ENCODE results near the gene GFOD2.

GFOD2 gene

GRCh38 chr16:67668495-67669157 lies 50.5 kb downstream of the GFOD2 start:
- peak; percentile 62 for DNase-seq

GRCh38 chr16:67667817-67668494 lies 51.2 kb downstream of the GFOD2 start:
- peak; percentile 86 for DNase-seq

GRCh38 chr16:67667453-67667816 lies 51.7 kb downstream of the GFOD2 start:
- no peak for DNase-seq

- DNase-seq: peak; percentile 90
Observed at GRCh38 chr16:67666559-67667452, 52.3 kb downstream of the GFOD2 start, which contains the start of the genes C16orf86 and ENKD1. Gene C16orf86, plus strand, starts transcription at chr16:67666814. Its CDS starts 157 bp downstream, at chr16:67666971. Gene ENKD1, minus strand, starts transcription at chr16:67666750. Its CDS starts 308 bp downstream, at chr16:67666442.

DNA sequence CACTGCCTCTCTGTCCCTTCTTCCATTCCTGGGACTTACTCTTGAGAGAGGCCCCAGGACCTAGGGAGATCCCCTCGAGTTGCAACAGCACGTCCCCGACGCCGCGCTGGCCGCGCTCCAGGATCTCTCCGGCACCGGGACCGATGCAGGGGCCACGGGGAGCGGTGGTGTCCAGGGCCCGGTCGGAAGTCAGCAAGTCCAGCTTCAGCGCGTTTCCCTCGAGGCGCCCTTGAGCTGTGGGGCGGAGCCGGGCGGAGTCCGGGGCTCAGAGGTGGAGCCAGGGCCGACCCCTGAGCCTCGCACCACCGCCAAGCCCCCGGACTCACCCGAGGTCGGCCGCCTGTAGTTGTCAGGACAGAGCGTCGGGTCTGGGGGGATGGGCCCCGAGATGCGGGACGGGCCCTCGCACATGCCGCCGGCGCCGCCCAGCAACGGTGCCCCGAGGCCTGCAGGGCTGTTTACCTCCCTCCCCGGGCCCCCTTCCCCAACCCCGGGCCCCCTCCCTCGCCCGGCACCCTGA lies 53.0 kb downstream of the GFOD2 start:
- DNase-seq: no peak

- DNase-seq: no peak
Observed at GRCh38 chr16:67665598-67665997, 53.5 kb downstream of the GFOD2 start.

DNA sequence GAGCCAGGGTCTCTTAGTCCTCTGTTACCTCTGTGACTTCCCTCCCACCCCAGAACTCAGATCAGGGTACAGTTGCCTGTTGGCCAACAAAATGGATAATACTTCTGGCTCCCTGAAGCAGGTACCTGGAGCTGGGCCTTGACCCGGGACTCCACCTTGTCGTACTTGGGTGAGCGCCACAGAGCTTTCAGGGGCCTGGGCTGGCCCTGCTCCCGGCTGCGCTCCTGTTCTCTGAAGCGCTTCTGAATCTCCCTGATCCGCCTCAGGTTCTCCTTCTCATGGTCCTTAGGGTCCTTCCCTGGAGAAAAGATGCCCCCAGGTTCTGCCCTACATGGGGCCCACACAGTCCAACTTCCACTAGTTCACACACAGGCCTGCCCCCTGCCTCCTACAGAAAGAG lies 54.2 kb downstream of the GFOD2 start:
- DNase-seq: no peak

GRCh38 chr16:67664258-67664657 lies 54.9 kb downstream of the GFOD2 start:
- no peak for DNase-seq

DNA sequence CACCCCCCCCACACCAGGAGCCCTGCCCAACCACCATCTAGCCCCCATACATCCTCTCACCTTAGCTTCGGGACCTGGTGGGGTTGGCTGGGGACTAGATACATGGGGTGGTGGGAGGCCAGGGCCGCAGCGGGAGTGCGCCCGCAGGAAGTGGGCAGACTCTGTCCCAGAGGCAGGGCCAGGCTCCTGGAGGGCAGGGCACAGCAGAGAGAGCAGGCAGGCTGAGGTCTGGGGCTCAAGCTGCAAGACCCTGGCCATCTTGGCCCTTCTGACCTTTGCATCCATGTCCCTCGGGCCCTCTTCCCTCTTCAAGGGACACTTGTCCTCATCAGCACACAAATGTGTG lies 55.3 kb downstream of the GFOD2 start:
- no peak for DNase-seq

- peak; percentile 79 for DNase-seq
Observed at GRCh38 chr16:67663151-67663876, 55.8 kb downstream of the GFOD2 start.

- DNase-seq: no peak
Observed at GRCh38 chr16:67662653-67663010, 56.5 kb downstream of the GFOD2 start.

DNA sequence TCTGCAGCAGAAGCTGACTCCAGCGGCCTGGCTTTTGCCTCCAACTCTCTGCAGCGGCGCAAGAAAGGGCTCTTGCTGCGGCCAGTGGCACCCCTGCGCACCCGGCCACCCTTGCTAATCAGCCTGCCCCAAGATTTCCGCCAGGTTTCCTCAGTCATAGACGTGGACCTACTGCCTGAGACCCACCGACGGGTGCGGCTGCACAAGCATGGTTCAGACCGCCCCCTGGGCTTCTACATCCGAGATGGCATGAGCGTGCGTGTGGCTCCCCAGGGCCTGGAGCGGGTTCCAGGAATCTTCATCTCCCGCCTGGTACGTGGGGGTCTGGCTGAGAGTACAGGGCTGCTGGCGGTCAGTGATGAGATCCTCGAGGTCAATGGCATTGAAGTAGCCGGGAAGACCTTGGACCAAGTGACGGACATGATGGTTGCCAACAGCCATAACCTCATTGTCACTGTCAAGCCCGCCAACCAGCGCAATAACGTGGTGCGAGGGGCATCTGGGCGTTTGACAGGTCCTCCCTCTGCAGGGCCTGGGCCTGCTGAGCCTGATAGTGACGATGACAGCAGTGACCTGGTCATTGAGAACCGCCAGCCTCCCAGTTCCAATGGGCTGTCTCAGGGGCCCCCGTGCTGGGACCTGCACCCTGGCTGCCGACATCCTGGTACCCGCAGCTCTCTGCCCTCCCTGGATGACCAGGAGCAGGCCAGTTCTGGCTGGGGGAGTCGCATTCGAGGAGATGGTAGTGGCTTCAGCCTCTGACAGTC lies 57.0 kb downstream of the GFOD2 start:
- DNase-seq: no peak

- no peak for DNase-seq
Observed at GRCh38 chr16:67661101-67661761, 57.9 kb downstream of the GFOD2 start.

- peak; percentile 96 for DNase-seq
Observed at GRCh38 chr16:67660564-67661028, 58.5 kb downstream of the GFOD2 start, which contains the start of gene PARD6A. Gene PARD6A, plus strand, starts transcription at chr16:67660960. Its CDS starts 79 bp downstream, at chr16:67661039.

DNA sequence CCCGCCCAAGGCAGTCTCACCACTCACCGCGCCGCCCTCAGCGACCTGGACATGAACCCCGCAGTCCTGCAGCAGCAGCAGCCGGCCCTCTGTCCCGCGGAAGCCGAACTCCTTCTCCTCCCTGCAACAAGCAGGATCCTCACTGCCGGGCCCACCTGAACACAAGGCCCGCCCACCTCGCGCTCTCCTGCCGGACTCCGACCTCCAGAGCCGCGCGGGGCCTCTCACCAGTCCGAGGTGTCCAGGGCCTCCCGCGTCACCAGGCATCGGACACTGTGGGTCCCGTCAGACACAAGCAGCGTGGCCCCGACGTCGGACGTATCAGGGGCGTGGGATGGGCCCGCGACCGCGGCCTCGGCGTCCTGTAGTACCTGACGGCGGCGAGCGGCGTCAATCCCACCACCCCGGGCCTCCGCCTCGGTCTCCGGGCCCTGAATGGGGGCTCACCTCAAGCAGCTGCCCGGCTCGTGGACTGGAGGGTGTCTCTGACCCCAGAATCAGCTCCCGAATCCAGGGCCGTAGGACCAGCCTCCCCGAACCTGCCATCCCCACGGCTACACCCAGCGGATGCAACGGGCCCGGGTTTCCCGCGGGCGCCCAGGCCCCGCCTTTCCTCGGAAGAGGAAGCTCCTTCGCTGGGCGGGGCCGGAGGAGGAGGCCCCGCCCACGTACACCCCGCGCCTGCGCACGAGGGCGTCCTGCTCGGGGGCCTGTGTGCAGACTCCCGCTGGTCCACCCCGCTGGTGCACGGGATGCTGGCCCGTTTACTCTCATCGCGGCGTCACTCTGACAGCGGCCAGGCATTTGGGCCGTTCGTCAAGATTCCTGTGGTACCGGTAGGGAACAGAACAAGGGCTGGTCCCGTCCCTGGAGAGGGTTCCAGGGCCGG lies 59.2 kb downstream of the GFOD2 start, which contains the start of gene ACD:
Gene ACD, minus strand, starts transcription at position 586 of the 889 bp plus-strand sequence. Its CDS starts 40 bp downstream, at position 546.
- peak; percentile 98 for DNase-seq

DNA sequence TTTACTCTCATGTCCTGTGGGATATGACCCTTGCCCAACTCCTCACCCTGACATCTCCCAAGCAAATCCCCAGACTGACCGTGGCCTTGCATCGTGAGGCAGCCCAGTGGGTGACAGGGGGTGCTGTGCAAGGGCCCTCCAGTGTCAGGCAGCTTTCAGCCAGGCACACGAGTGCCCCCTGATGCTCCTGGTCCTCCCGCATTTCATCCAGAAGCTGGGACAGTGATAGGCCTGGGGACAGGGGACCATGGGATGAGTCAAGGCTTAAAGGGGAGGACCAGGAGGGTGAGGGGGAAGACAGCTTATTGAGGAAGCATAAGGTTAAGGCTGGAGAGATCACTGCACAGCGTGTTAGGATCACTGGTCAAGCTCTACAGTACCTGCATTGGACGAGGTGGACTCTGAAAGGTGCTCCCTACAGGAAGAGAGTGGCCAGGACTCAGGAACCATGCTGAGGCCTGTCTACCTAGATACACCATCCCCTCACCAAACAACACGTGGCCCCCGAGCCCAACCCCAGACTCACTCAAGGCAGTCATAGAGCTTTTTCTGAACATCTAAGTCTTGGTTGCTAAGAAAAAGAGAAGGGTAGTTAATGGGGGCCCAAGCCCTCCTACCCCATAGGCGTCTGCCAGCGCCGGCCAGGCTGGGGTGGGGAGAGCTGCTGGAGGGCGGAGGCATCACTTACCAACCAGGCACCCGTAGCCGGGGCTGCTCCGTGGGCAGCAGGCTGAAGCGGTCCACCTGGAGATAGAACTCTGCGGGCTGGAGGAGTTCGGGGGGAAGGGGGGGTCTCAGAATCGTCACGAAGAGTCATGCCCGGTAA lies 60.1 kb downstream of the GFOD2 start:
- DNase-seq: no peak

GRCh38 chr16:67657751-67658518 lies 61.2 kb downstream of the GFOD2 start:
- no peak for DNase-seq

DNA sequence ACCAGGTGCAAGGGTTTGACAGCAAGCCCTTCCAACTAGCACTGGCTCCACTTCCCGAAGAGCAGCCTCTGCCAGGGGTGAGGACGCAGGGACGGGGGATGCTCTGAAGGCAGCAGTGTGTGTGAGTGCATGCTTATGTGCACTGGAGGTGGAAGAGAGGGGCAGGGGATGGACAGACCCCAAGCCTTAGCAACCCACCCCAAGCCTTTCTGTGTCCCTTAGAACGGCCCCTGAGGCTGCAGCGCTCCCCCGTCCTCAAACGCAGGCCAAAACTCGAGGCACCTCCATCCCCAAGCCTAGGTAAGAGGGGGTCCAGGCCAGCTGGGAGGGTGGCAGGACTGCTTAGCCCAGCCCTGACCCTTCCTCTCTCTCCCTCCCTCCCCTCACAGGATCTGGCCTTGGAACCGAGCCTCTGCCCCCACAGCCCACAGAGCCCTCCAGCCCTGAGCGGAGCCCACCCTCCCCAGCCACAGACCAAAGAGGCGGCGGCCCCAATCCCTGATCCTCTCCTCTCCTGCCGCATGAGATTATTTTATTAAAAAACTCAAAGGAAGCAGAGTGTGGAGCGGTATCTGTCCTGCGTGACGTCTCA lies 62.0 kb downstream of the GFOD2 start:
- DNase-seq: no peak

All from activated CD8-positive, alpha-beta memory T cell treated with anti-CD3 and anti-CD28 coated beads, Interleukin-2, amount 50 U/mL, for 48 hours (primary cell).